ENCODE data around the gene DDX11. TPM values are rescaled to one million over a fixed set of nuclear protein-coding genes. Genes with fewer than 3 reads are reported as not detected.
"Not testable (repeated sequence)": the region's sequence is repeated elsewhere in the genome, so short reads cannot be mapped to it uniquely, and the experiment has no call there.

Gene DDX11
- total RNA-seq (100 to 1,000 TPM; 119 to 122 TPM), polyA plus RNA-seq (17.2 TPM)

- H3K9me3 Mint-ChIP-seq; H3K27me3 Mint-ChIP-seq; H3K9me3 ChIP-seq (ENCODE audit: low read length); CTCF ChIA-PET; H3K36me3 ChIP-seq (ENCODE audit: insufficient read depth, low read length); H3K27me3 ChIP-seq (ENCODE audit: insufficient read depth, low read length, poor library complexity, severe bottlenecking); POLR2A ChIA-PET; H3K4me1 ChIP-seq (ENCODE audit: insufficient read depth, low read length): not testable (repeated sequence)
- Mint-ChIP-seq H3K36me3 (peaks cover 0 to 24% (median 0%) of the 10 kb centered on the region in 3 donors), H3K4me3 (peak within 1 kb of the TSS; percentile 95 to 99 (median 99)), H3K27ac (peak within 1 kb of the TSS; percentile 87 to 99 (median 95)), H3K4me1 (peaks cover 23 to 41% (median 23%) of the 10 kb centered on the region in 3 donors)
- Histone ChIP-seq H3K27ac (ENCODE audit: low read depth, low read length) (peak within 1 kb of the TSS; percentile 62), H3K4me3 (ENCODE audit: low read length) (peak within 1 kb of the TSS; percentile 82)
- DNase-seq = peak; percentile 85 to 95 (median 94)
Measured at GRCh38 chr12:31073527-31074332, at the start of gene DDX11. Gene DDX11 (plus strand): TSS chr12:31073860. CDS start chr12:31078394, 4,534 bp downstream.

- Histone ChIP-seq H3K27ac (ENCODE audit: low read depth, low read length) (no peak overlapping the region), H3K9me3 (ENCODE audit: low read length) (no peaks in the 10 kb centered on the region), H3K27me3 (ENCODE audit: insufficient read depth, low read length, poor library complexity, severe bottlenecking) (no peaks in the 10 kb centered on the region), H3K4me3 (ENCODE audit: low read length) (no peak overlapping the region), H3K4me1 (ENCODE audit: insufficient read depth, low read length) (no peaks in the 10 kb centered on the region), H3K36me3 (ENCODE audit: insufficient read depth, low read length) (no peaks in the 10 kb centered on the region)
- Mint-ChIP-seq H3K4me3 (no peak overlapping the region), H3K4me1 (no peaks in the 10 kb centered on the region), H3K36me3 (no peaks in the 10 kb centered on the region), H3K27ac (no peak overlapping the region), H3K27me3 (peaks cover 2 to 29% of the 10 kb centered on the region in 2 donors), H3K9me3 (peaks cover 0 to 2% (median 0%) of the 10 kb centered on the region in 5 donors)
- DNase-seq = no peak
- POLR2A ChIA-PET = no interaction called here
- CTCF ChIA-PET = no interaction called here
Measured at GRCh38 chr12:31026202-31026601, 47.5 kb upstream of the DDX11 start.

GRCh38 chr12:31027006-31027405 lies 46.7 kb upstream of the DDX11 start:
- H3K4me3 ChIP-seq (ENCODE audit: low read length); H3K27me3 ChIP-seq (ENCODE audit: insufficient read depth, low read length, poor library complexity, severe bottlenecking); H3K4me1 ChIP-seq (ENCODE audit: insufficient read depth, low read length); H3K36me3 ChIP-seq (ENCODE audit: insufficient read depth, low read length); H3K4me3 Mint-ChIP-seq; H3K9me3 Mint-ChIP-seq; H3K4me1 Mint-ChIP-seq; CTCF ChIA-PET; H3K27ac ChIP-seq (ENCODE audit: low read depth, low read length); DNase-seq; H3K9me3 ChIP-seq (ENCODE audit: low read length); H3K27ac Mint-ChIP-seq; H3K36me3 Mint-ChIP-seq; POLR2A ChIA-PET: not testable (repeated sequence)
- H3K27me3 Mint-ChIP-seq = peaks cover 2 to 20% of the 10 kb centered on the region in 2 donors

- H3K4me1 ChIP-seq (ENCODE audit: insufficient read depth, low read length) = no peaks in the 10 kb centered on the region
- Mint-ChIP-seq H3K27ac (no peak overlapping the region), H3K36me3 (no peaks in the 10 kb centered on the region), H3K9me3 (peaks cover 0 to 2% (median 0%) of the 10 kb centered on the region in 5 donors), H3K4me3 (no peak overlapping the region), H3K27me3 (peaks cover 9 to 26% of the 10 kb centered on the region in 2 donors), H3K4me1 (no peaks in the 10 kb centered on the region)
- ChIA-PET CTCF (no interaction called here), POLR2A (no interaction called here)
- no peak for DNase-seq
- H3K4me3 ChIP-seq (ENCODE audit: low read length) = no peak overlapping the region
- no peaks in the 10 kb centered on the region for H3K9me3 ChIP-seq (ENCODE audit: low read length)
- no peaks in the 10 kb centered on the region for H3K27me3 ChIP-seq (ENCODE audit: insufficient read depth, low read length, poor library complexity, severe bottlenecking)
- no peaks in the 10 kb centered on the region for H3K36me3 ChIP-seq (ENCODE audit: insufficient read depth, low read length)
- H3K27ac ChIP-seq (ENCODE audit: low read depth, low read length) = no peak overlapping the region
Measured at GRCh38 chr12:31029468-31029867, 44.2 kb upstream of the DDX11 start.

GRCh38 chr12:31029916-31030562 lies 43.6 kb upstream of the DDX11 start:
- H3K9me3 ChIP-seq (ENCODE audit: low read length) = no peaks in the 10 kb centered on the region
- H3K27ac Mint-ChIP-seq = no peak overlapping the region
- H3K27me3 ChIP-seq (ENCODE audit: insufficient read depth, low read length, poor library complexity, severe bottlenecking) = no peaks in the 10 kb centered on the region
- H3K4me3 ChIP-seq (ENCODE audit: low read length) = no peak overlapping the region
- ChIA-PET CTCF (no interaction called here), POLR2A (no interaction called here)
- H3K4me1 ChIP-seq (ENCODE audit: insufficient read depth, low read length) = no peaks in the 10 kb centered on the region
- H3K9me3 Mint-ChIP-seq = peaks cover 0 to 2% (median 0%) of the 10 kb centered on the region in 5 donors
- DNase-seq = no peak
- H3K4me1 Mint-ChIP-seq = no peaks in the 10 kb centered on the region
- H3K27ac ChIP-seq (ENCODE audit: low read depth, low read length) = no peak overlapping the region
- peaks cover 9 to 26% of the 10 kb centered on the region in 2 donors for H3K27me3 Mint-ChIP-seq
- H3K36me3 Mint-ChIP-seq = no peaks in the 10 kb centered on the region
- H3K36me3 ChIP-seq (ENCODE audit: insufficient read depth, low read length) = no peaks in the 10 kb centered on the region
- H3K4me3 Mint-ChIP-seq = no peak overlapping the region

GRCh38 chr12:31031951-31032335 lies 41.7 kb upstream of the DDX11 start:
- Mint-ChIP-seq H3K9me3 (no peaks in the 10 kb centered on the region), H3K27ac (no peak overlapping the region), H3K27me3 (peaks cover 15 to 27% of the 10 kb centered on the region in 2 donors), H3K36me3 (no peaks in the 10 kb centered on the region), H3K4me3 (no peak overlapping the region), H3K4me1 (no peaks in the 10 kb centered on the region)
- DNase-seq = no peak
- Histone ChIP-seq H3K36me3 (ENCODE audit: insufficient read depth, low read length) (no peaks in the 10 kb centered on the region), H3K9me3 (ENCODE audit: low read length) (no peaks in the 10 kb centered on the region), H3K27me3 (ENCODE audit: insufficient read depth, low read length, poor library complexity, severe bottlenecking) (no peaks in the 10 kb centered on the region), H3K4me1 (ENCODE audit: insufficient read depth, low read length) (no peaks in the 10 kb centered on the region), H3K27ac (ENCODE audit: low read depth, low read length) (no peak overlapping the region), H3K4me3 (ENCODE audit: low read length) (no peak overlapping the region)
- POLR2A ChIA-PET = interaction anchor here (0.6 kb wide), 1 partner anchor 77 kb away, joined by 3 read pairs; no protein-coding TSS in a partner anchor
- CTCF ChIA-PET = no interaction called here

GRCh38 chr12:31033146-31033545 lies 40.5 kb upstream of the DDX11 start:
- no peak overlapping the region for H3K27ac Mint-ChIP-seq
- H3K4me1 ChIP-seq (ENCODE audit: insufficient read depth, low read length) = no peaks in the 10 kb centered on the region
- peaks cover 16 to 33% of the 10 kb centered on the region in 2 donors for H3K27me3 Mint-ChIP-seq
- H3K27me3 ChIP-seq (ENCODE audit: insufficient read depth, low read length, poor library complexity, severe bottlenecking) = no peaks in the 10 kb centered on the region
- no peaks in the 10 kb centered on the region for H3K9me3 ChIP-seq (ENCODE audit: low read length)
- no peak overlapping the region for H3K4me3 Mint-ChIP-seq
- DNase-seq = no peak
- POLR2A ChIA-PET = no interaction called here
- CTCF ChIA-PET = no interaction called here
- H3K36me3 ChIP-seq (ENCODE audit: insufficient read depth, low read length) = no peaks in the 10 kb centered on the region
- H3K9me3 Mint-ChIP-seq = no peaks in the 10 kb centered on the region
- H3K27ac ChIP-seq (ENCODE audit: low read depth, low read length) = no peak overlapping the region
- no peaks in the 10 kb centered on the region for H3K36me3 Mint-ChIP-seq
- no peak overlapping the region for H3K4me3 ChIP-seq (ENCODE audit: low read length)
- H3K4me1 Mint-ChIP-seq = no peaks in the 10 kb centered on the region

- H3K4me3 ChIP-seq (ENCODE audit: low read length) = no peak overlapping the region
- ChIA-PET CTCF (no interaction called here), POLR2A (no interaction called here)
- H3K36me3 Mint-ChIP-seq = no peaks in the 10 kb centered on the region
- H3K4me3 Mint-ChIP-seq = no peak overlapping the region
- no peak for DNase-seq
- peaks cover 19 to 34% of the 10 kb centered on the region in 2 donors for H3K27me3 Mint-ChIP-seq
- no peaks in the 10 kb centered on the region for H3K4me1 Mint-ChIP-seq
- H3K4me1 ChIP-seq (ENCODE audit: insufficient read depth, low read length) = no peaks in the 10 kb centered on the region
- no peaks in the 10 kb centered on the region for H3K9me3 ChIP-seq (ENCODE audit: low read length)
- H3K36me3 ChIP-seq (ENCODE audit: insufficient read depth, low read length) = no peaks in the 10 kb centered on the region
- no peak overlapping the region for H3K27ac ChIP-seq (ENCODE audit: low read depth, low read length)
- H3K27ac Mint-ChIP-seq = no peak overlapping the region
- H3K9me3 Mint-ChIP-seq = no peaks in the 10 kb centered on the region
- H3K27me3 ChIP-seq (ENCODE audit: insufficient read depth, low read length, poor library complexity, severe bottlenecking) = no peaks in the 10 kb centered on the region
Measured at GRCh38 chr12:31033681-31034080, 40.0 kb upstream of the DDX11 start.

Data from CD8-positive, alpha-beta memory T cell (primary cell).